RPMI8226 (cell line): ENCODE measurements around the gene TTC38.

ENCODE experiments used
- DNase-seq: peaks from one replicate; pipeline ENCODE4 v3.0.0-alpha.2; 2015

Gene TTC38

GRCh38 chr22:46267431-46268279 is at the start of gene TTC38:
Gene TTC38 (plus strand): TSS chr22:46268008. CDS start chr22:46268040, 32 bp downstream.
- DNase-seq = peak; percentile 66

GRCh38 chr22:46219636-46220035 is 48.2 kb upstream of the TTC38 start:
- peak; percentile 74 for DNase-seq

- no peak for DNase-seq
These were observed 46.9 kb upstream of the TTC38 start for GRCh38 chr22:46220921-46221320.

- DNase-seq = no peak
These were observed 43.5 kb upstream of the TTC38 start for GRCh38 chr22:46224044-46224897.

GRCh38 chr22:46224898-46225290 is 42.9 kb upstream of the TTC38 start:
- DNase-seq = no peak

GRCh38 chr22:46225631-46226030 is 42.2 kb upstream of the TTC38 start:
- DNase-seq = no peak

- no peak for DNase-seq
These were observed 41.2 kb upstream of the TTC38 start for GRCh38 chr22:46226577-46226976.

- DNase-seq = no peak
These were observed 38.1 kb upstream of the TTC38 start for GRCh38 chr22:46229701-46230100.

GRCh38 chr22:46230262-46230901 is 37.4 kb upstream of the TTC38 start:
- DNase-seq = no peak

- no peak for DNase-seq
These were observed 34.6 kb upstream of the TTC38 start for GRCh38 chr22:46233231-46233630.

- no peak for DNase-seq
These were observed 32.8 kb upstream of the TTC38 start for GRCh38 chr22:46234969-46235368.

GRCh38 chr22:46237453-46238124 is 30.2 kb upstream of the TTC38 start:
- no peak for DNase-seq

GRCh38 chr22:46238541-46238940 is 29.3 kb upstream of the TTC38 start:
- no peak for DNase-seq

- DNase-seq = peak; percentile 17
These were observed 28.4 kb upstream of the TTC38 start for GRCh38 chr22:46239261-46240048.

GRCh38 chr22:46240073-46240472 is 27.7 kb upstream of the TTC38 start:
- DNase-seq = no peak

GRCh38 chr22:46240506-46240905 is 27.3 kb upstream of the TTC38 start:
- DNase-seq = no peak

- DNase-seq = no peak
These were observed 26.9 kb upstream of the TTC38 start for GRCh38 chr22:46240907-46241306.

GRCh38 chr22:46241396-46242007 is 26.3 kb upstream of the TTC38 start:
- no peak for DNase-seq

- DNase-seq = no peak
These were observed 25.7 kb upstream of the TTC38 start for GRCh38 chr22:46242076-46242475.

- DNase-seq = no peak
These were observed 23.0 kb upstream of the TTC38 start for GRCh38 chr22:46244771-46245170.

GRCh38 chr22:46245511-46245910 is 22.3 kb upstream of the TTC38 start:
- DNase-seq = no peak

- DNase-seq = no peak
These were observed 21.6 kb upstream of the TTC38 start for GRCh38 chr22:46246178-46246577.
